Measurements from ENCODE around the gene IDE. TPM values are rescaled to one million over a fixed set of nuclear protein-coding genes. Genes with fewer than 3 reads are reported as not detected.

Gene IDE
- total and polyA plus RNA-seq, 2 of the 4 experiments (the other 2 are of a cell fraction), result 9.3 to 27.4 TPM

DNA sequence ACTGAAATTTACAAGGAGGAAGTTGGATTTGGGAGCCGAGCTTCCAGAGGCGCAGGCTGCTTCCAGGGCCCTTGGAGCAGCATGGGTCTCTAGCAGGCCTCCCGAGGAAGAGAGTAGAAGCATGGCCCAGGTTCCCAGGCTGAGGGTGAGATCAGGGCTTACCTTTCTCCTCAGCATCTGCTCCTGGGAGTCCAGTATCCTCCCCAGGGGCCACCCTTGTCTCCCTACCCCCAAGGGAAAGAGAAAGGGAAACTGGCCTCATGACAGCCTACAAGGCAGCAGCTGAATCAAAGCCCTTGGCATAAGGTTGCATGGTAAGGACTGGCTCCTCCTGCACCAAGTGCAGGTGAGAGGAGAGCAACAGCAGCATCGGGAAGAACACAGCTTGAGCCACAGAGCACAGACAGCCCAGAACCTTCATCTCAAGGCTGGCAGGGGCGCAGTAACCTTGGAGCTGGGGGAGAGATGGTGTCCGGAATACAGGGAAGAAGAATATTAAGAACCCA, 168.4 kb downstream of the IDE start:
- intact Hi-C loops (cut with micrococcal nuclease), result no loop called here
- CTCF ChIA-PET, result no interaction called here

More for the DNA sequence above, 168.4 kb downstream of the IDE start:
- H3K27ac ChIP-seq (ENCODE audit: insufficient read depth, low read length), result no peak overlapping the region
- H3K27me3 ChIP-seq (ENCODE audit: control insufficient read depth, insufficient read depth, low read length), result peaks cover 9% of the 10 kb centered on the region
- no peak overlapping the region for H3K4me3 ChIP-seq (ENCODE audit: insufficient read depth, low read depth, low read length)
- no peaks in the 10 kb centered on the region for H3K9me3 ChIP-seq (ENCODE audit: control insufficient read depth, insufficient read depth, low read length)
- H3K79me1 ChIP-seq (ENCODE audit: low read depth in 1 of 2, low read length in 2 of 2), result no peaks in the 10 kb centered on the region
- H3K18ac ChIP-seq (ENCODE audit: low read depth, low read length), result no peak overlapping the region
- H3K14ac ChIP-seq (replicated peaks; ENCODE audit: low read depth, low read length), result no peak overlapping the region
- H2BK5ac ChIP-seq (ENCODE audit: low read depth, low read length, poor library complexity, severe bottlenecking), result no peak overlapping the region
- no peak overlapping the region for H4K91ac ChIP-seq (ENCODE audit: insufficient read depth, low read depth, low read length)
- no peak overlapping the region for H2AK5ac ChIP-seq (ENCODE audit: low read depth, low read length)
- H2AFZ ChIP-seq (replicated peaks; ENCODE audit: low read length, poor library complexity), result peak overlapping the region; percentile 70
- no peak overlapping the region for H2BK20ac ChIP-seq (ENCODE audit: low read depth, low read length)
- H2BK15ac ChIP-seq (ENCODE audit: low read depth, low read length), result no peak overlapping the region
- no peaks in the 10 kb centered on the region for H4K20me1 ChIP-seq (ENCODE audit: insufficient read depth, low read length)
- H2AK9ac ChIP-seq (replicated peaks; ENCODE audit: low read depth, low read length, poor library complexity), result no peak overlapping the region
- peak; percentile 37 for ATAC-seq (ENCODE audit: low read depth)
- H3K56ac ChIP-seq (ENCODE audit: extremely low read depth, insufficient read depth, low read length), result no peak overlapping the region
- H3K4ac ChIP-seq (ENCODE audit: low read depth, low read length), result no peak overlapping the region
- no peak overlapping the region for H4K5ac ChIP-seq (ENCODE audit: low read depth, low read length)
- no peaks in the 10 kb centered on the region for H3K36me3 ChIP-seq (ENCODE audit: control insufficient read depth, insufficient read depth, low read length)
- H4K8ac ChIP-seq (ENCODE audit: low read depth in 2 of 2, low read length in 2 of 2), result no peak overlapping the region
- BruUV-seq (replicated peaks), result no TSS peak
- no peak overlapping the region for H3K9ac ChIP-seq (ENCODE audit: low read depth, low read length)
- H3K4me1 ChIP-seq (ENCODE audit: control insufficient read depth, insufficient read depth, low read length), result no peaks in the 10 kb centered on the region
- peak overlapping the region; percentile 28; the same call in 1 of the 2 replicates for H3K4me2 ChIP-seq (ENCODE audit: low read depth, low read length)
- no peak overlapping the region for H2BK120ac ChIP-seq (ENCODE audit: low read depth, low read length)
- no peak for DNase-seq
- in situ Hi-C loops (cut with MboI; ENCODE audit: low sequenced_read_pairs) (no loop called here), dilution Hi-C loops (cut with HindIII; ENCODE audit: low sequenced_read_pairs, unreplicated experiment) (no loop called here)
- no CpG with 5 or more reads among the region's 6 CpGs for WGBS, 2 experiments (ENCODE audit: extremely low coverage in 2 of 2, insufficient read length in 1 of 2)
- H3K23ac ChIP-seq (ENCODE audit: low read depth, low read length), result no peak overlapping the region
- no peaks in the 10 kb centered on the region for H3K9me1 ChIP-seq (ENCODE audit: insufficient read depth, low read length)
- TF ChIP-seq, protein P1, sequence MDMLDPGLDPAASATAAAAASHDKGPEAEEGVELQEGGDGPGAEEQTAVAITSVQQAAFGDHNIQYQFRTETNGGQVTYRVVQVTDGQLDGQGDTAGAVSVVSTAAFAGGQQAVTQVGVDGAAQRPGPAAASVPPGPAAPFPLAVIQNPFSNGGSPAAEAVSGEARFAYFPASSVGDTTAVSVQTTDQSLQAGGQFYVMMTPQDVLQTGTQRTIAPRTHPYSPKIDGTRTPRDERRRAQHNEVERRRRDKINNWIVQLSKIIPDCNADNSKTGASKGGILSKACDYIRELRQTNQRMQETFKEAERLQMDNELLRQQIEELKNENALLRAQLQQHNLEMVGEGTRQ (IDR thresholded peaks at IDR 0.05; ENCODE audit: low read depth, low read length), result no peak
- TF ChIP-seq, protein P2, sequence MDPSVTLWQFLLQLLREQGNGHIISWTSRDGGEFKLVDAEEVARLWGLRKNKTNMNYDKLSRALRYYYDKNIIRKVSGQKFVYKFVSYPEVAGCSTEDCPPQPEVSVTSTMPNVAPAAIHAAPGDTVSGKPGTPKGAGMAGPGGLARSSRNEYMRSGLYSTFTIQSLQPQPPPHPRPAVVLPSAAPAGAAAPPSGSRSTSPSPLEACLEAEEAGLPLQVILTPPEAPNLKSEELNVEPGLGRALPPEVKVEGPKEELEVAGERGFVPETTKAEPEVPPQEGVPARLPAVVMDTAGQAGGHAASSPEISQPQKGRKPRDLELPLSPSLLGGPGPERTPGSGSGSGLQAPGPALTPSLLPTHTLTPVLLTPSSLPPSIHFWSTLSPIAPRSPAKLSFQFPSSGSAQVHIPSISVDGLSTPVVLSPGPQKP (IDR thresholded peaks at IDR 0.05; ENCODE audit: borderline replicate concordance, low read depth, low read length), result no peak
- TF ChIP-seq MAFK (IDR thresholded peaks at IDR 0.05; ENCODE audit: low read depth, low read length) (no peak), POLR2A (IDR thresholded peaks at IDR 0.05; ENCODE audit: low read depth, low read length) (no peak), BHLHE40 (IDR thresholded peaks at IDR 0.05; ENCODE audit: low read depth, low read length) (no peak), CHD1 (IDR thresholded peaks at IDR 0.05; ENCODE audit: low read depth, low read length) (no peak), FOS (IDR thresholded peaks at IDR 0.05; ENCODE audit: low read depth, low read length) (no peak), RCOR1 (IDR thresholded peaks at IDR 0.05; ENCODE audit: insufficient replicate concordance, low read length) (no peak)
- TF ChIP-seq, protein P3, sequence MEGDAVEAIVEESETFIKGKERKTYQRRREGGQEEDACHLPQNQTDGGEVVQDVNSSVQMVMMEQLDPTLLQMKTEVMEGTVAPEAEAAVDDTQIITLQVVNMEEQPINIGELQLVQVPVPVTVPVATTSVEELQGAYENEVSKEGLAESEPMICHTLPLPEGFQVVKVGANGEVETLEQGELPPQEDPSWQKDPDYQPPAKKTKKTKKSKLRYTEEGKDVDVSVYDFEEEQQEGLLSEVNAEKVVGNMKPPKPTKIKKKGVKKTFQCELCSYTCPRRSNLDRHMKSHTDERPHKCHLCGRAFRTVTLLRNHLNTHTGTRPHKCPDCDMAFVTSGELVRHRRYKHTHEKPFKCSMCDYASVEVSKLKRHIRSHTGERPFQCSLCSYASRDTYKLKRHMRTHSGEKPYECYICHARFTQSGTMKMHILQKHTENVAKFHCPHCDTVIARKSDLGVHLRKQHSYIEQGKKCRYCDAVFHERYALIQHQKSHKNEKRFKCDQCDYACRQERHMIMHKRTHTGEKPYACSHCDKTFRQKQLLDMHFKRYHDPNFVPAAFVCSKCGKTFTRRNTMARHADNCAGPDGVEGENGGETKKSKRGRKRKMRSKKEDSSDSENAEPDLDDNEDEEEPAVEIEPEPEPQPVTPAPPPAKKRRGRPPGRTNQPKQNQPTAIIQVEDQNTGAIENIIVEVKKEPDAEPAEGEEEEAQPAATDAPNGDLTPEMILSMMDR (conservative IDR thresholded peaks at IDR 0.05; ENCODE audit: low read depth, low read length), result no peak
- POLR2A ChIA-PET (ENCODE audit: unreplicated experiment), result no interaction called here
